Vagina (tissue), 2 donors: ENCODE measurements around the gene PIH1D2.

ENCODE experiments used
- CTCF ChIP-seq, 3 experiments: fragments of 450-650 bp in 2 of 3; fragments of 200-600 bp in 1 of 3; sonication (generic) in 1 of 3; IDR thresholded peaks; one replicate each; pipeline ENCODE4 v1.5.1; 2017 to 2019; ENCODE audit warnings: antibody characterized with exemption in 3 of 3, mild to moderate bottlenecking in 2 of 3, moderate library complexity in 2 of 3
- POLR2A ChIP-seq, 2 donors: fragments of 450-650 bp; IDR thresholded peaks; one replicate each; pipeline ENCODE4 v1.6.1; 2017; ENCODE audit warnings: antibody characterized with exemption in 2 of 2, mild to moderate bottlenecking in 2 of 2, moderate library complexity in 2 of 2

- TF ChIP-seq CTCF (IDR thresholded peaks at IDR 0.05) = no peak
- TF ChIP-seq POLR2A (IDR thresholded peaks at IDR 0.05) = no peak
Observed at GRCh38 chr11:112019066-112019465, 54.8 kb downstream of the PIH1D2 start.
